Tongue (tissue), 2 donors: Measurements from ENCODE around the gene LRP4. TPM values are rescaled to one million over a fixed set of nuclear protein-coding genes. Genes with fewer than 3 reads are reported as not detected.

ENCODE experiments used
- DNase-seq: peaks from one replicate; pipeline ENCODE4 v3.0.0-alpha.2; 2015
- total RNA-seq: library from RNA; depleted of rRNA; stranded (reverse); fragments of >200 nt; gene quantifications from one replicate; pipeline ENCODE4 v1.2.3, GENCODE V29; 2014

Gene LRP4
- total RNA-seq, 1 donor from 2014 or later: 57.2 TPM

GRCh38 chr11:46892838-46893237 lies 25.5 kb downstream of the LRP4 start:
- DNase-seq: no peak

- DNase-seq: no peak
Observed at GRCh38 chr11:46892109-46892508, 26.2 kb downstream of the LRP4 start.

GRCh38 chr11:46890665-46891064 lies 27.7 kb downstream of the LRP4 start:
- DNase-seq: no peak

GRCh38 chr11:46889689-46890475 lies 28.5 kb downstream of the LRP4 start:
- peak; percentile 90 for DNase-seq

GRCh38 chr11:46889251-46889650 lies 29.1 kb downstream of the LRP4 start:
- DNase-seq: no peak

GRCh38 chr11:46888636-46889035 lies 29.7 kb downstream of the LRP4 start:
- no peak for DNase-seq

- DNase-seq: no peak
Observed at GRCh38 chr11:46886211-46886610, 32.1 kb downstream of the LRP4 start.

- no peak for DNase-seq
Observed at GRCh38 chr11:46879056-46879585, 39.2 kb downstream of the LRP4 start.

- no peak for DNase-seq
Observed at GRCh38 chr11:46877580-46877979, 40.8 kb downstream of the LRP4 start.

- DNase-seq: no peak
Observed at GRCh38 chr11:46876471-46876870, 41.9 kb downstream of the LRP4 start.

GRCh38 chr11:46874586-46874985 lies 43.8 kb downstream of the LRP4 start:
- no peak for DNase-seq

- no peak for DNase-seq
Observed at GRCh38 chr11:46868912-46869311, 49.4 kb downstream of the LRP4 start.

GRCh38 chr11:46865340-46865739 lies 53.0 kb downstream of the LRP4 start:
- DNase-seq: no peak

- DNase-seq: no peak
Observed at GRCh38 chr11:46860218-46860617, 58.1 kb downstream of the LRP4 start.

- no peak for DNase-seq
Observed at GRCh38 chr11:46858920-46859546, 59.3 kb downstream of the LRP4 start.

- DNase-seq: no peak
Observed at GRCh38 chr11:46857666-46858065, 60.7 kb downstream of the LRP4 start.

GRCh38 chr11:46856605-46857343 lies 61.6 kb downstream of the LRP4 start:
- no peak for DNase-seq

- no peak for DNase-seq
Observed at GRCh38 chr11:46855863-46856262, 62.5 kb downstream of the LRP4 start.

GRCh38 chr11:46855167-46855566 lies 63.2 kb downstream of the LRP4 start:
- DNase-seq: no peak

- DNase-seq: no peak
Observed at GRCh38 chr11:46850829-46851380, 67.4 kb downstream of the LRP4 start.

GRCh38 chr11:46849631-46850030 lies 68.7 kb downstream of the LRP4 start:
- DNase-seq: no peak

- no peak for DNase-seq
Observed at GRCh38 chr11:46846510-46846830, 71.9 kb downstream of the LRP4 start.
